PC-9 (cell line): ENCODE data around the gene COPG1. TPM values are rescaled to one million over a fixed set of nuclear protein-coding genes. Genes with fewer than 3 reads are reported as not detected.

Source experiments
- BruUV-seq: library from RNA; stranded (reverse); fragments of 400-500 nt; replicated peaks from 2 replicates; lab custom pipeline; 2021; lab: Mats Ljungman, UMichigan
- CTCF ChIA-PET: fragments of 300-600 bp; sonication (Branson Sonifier 250); formaldehyde crosslinking; loops from one replicate; lab custom pipeline; 2022; ENCODE audit warnings: antibody characterized with exemption; lab: Charles Lee
- POLR2A ChIA-PET: fragments of 300-600 bp; sonication (Branson Sonifier 250); formaldehyde crosslinking; loops from one replicate; lab custom pipeline; 2022; ENCODE audit warnings: antibody characterized with exemption; ENCODE audit not compliant: unreplicated experiment; lab: Charles Lee
- DNase-seq, 2 experiments: peaks; one replicate each; pipeline versions ENCODE4 v3.0.0 to v3.0.0-alpha.2; 2015 to 2022; ENCODE audit warnings: mixed read lengths in 1 of 2
- H2AFZ ChIP-seq: fragments of 200-600 bp; sonication (generic); 2 replicates; pipeline ENCODE4 v1.8.1; 2017; ENCODE audit warnings: antibody characterized with exemption
- H3F3A ChIP-seq: fragments of 200-600 bp; sonication (generic); 2 replicates; pipeline ENCODE4 v1.8.1; 2017; ENCODE audit warnings: antibody characterized with exemption, mild to moderate bottlenecking, low read depth; ENCODE audit not compliant: insufficient read depth
- H3K27ac ChIP-seq: fragments of 200-600 bp; sonication (generic); 2 replicates; pipeline ENCODE4 v1.6.1; 2016; ENCODE audit warnings: mixed run types
- H3K27me3 ChIP-seq: fragments of 200-600 bp; sonication (generic); 2 replicates; pipeline ENCODE4 v1.6.1; 2016; ENCODE audit warnings: low read depth, mixed run types; ENCODE audit not compliant: insufficient read depth
- H3K36me3 ChIP-seq: fragments of 200-600 bp; sonication (generic); 2 replicates; pipeline ENCODE4 v1.6.1; 2016; ENCODE audit warnings: low read depth, mixed run types
- H3K4me1 ChIP-seq: fragments of 200-600 bp; sonication (generic); replicated peaks from 2 replicates; pipeline ENCODE4 v1.6.1; 2016; ENCODE audit warnings: mixed run types; ENCODE audit not compliant: insufficient read depth
- H3K4me2 ChIP-seq: fragments of 200-600 bp; sonication (generic); 2 replicates; pipeline ENCODE4 v1.6.1; 2017; ENCODE audit warnings: mixed run types
- H3K4me3 ChIP-seq: fragments of 200-600 bp; sonication (generic); 2 replicates; pipeline ENCODE4 v1.6.1; 2016; ENCODE audit warnings: mixed run types
- H3K79me2 ChIP-seq: fragments of 200-600 bp; sonication (generic); 2 replicates; pipeline ENCODE4 v1.6.1; 2017; ENCODE audit warnings: low read depth, mixed run types
- H3K9me2 ChIP-seq: fragments of 200-600 bp; sonication (generic); 2 replicates; pipeline ENCODE4 v1.8.1; 2017; ENCODE audit warnings: mild to moderate bottlenecking; ENCODE audit not compliant: insufficient read depth
- H3K9me3 ChIP-seq: fragments of 200-600 bp; sonication (generic); 2 replicates; pipeline ENCODE4 v1.8.1; 2016; ENCODE audit warnings: low read depth; ENCODE audit not compliant: insufficient read depth
- H4K20me1 ChIP-seq: fragments of 200-600 bp; sonication (generic); 2 replicates; pipeline ENCODE4 v1.8.1; 2017; ENCODE audit not compliant: insufficient read depth
- CTCF ChIP-seq: fragments of 200-600 bp; sonication (generic); conservative IDR thresholded peaks from 2 replicates; pipeline ENCODE4 v1.6.1; 2017; ENCODE audit warnings: mixed run types, antibody characterized with exemption, mild to moderate bottlenecking, moderate library complexity
- EZH2 ChIP-seq: fragments of 200-600 bp; sonication (generic); IDR thresholded peaks from 2 replicates; pipeline ENCODE4 v1.8.0; 2017; ENCODE audit warnings: antibody characterized with exemption, low read depth
- intact Hi-C: fragments of 100-400 bp; cut with micrococcal nuclease; formaldehyde crosslinking; loops from one replicate; pipeline ENCODE4 v1.10.0; 2022; ENCODE audit not compliant: unreplicated experiment
- total RNA-seq: library from RNA; stranded (reverse); gene quantifications from 2 replicates; pipeline ENCODE4 v1.2.3, GENCODE V29; 2021

Gene COPG1
- total RNA-seq, 1 experiment from 2014 or later: 212 TPM

GRCh38 chr3:129252748-129253147 lies 3.3 kb downstream of the COPG1 start:
- peaks cover 54% of the 10 kb centered on the region for H3K79me2 ChIP-seq
- H3K27ac ChIP-seq: no peak overlapping the region
- TF ChIP-seq CTCF (no peak), EZH2 (no peak)
- no peak for DNase-seq
- no peak overlapping the region for H2AFZ ChIP-seq
- H4K20me1 ChIP-seq: peaks cover 6% of the 10 kb centered on the region; the same call in 1 of the 2 replicates
- ChIA-PET CTCF (no interaction called here), POLR2A (no interaction called here)
- H3K4me2 ChIP-seq: no peak overlapping the region
- intact Hi-C loops: no loop called here
- peaks cover 10% of the 10 kb centered on the region; the same call in 1 of the 2 replicates for H3K4me1 ChIP-seq
- BruUV-seq: no TSS peak
- no peak overlapping the region for H3K4me3 ChIP-seq
- H3K36me3 ChIP-seq: peaks cover 39% of the 10 kb centered on the region
- no peaks in the 10 kb centered on the region; the same call in 1 of the 2 replicates for H3F3A ChIP-seq
- H3K27me3 ChIP-seq: no peaks in the 10 kb centered on the region
- no peaks in the 10 kb centered on the region for H3K9me2 ChIP-seq
- H3K9me3 ChIP-seq: no peaks in the 10 kb centered on the region

GRCh38 chr3:129254536-129255230 lies 5.3 kb downstream of the COPG1 start:
- H3K27ac ChIP-seq: no peak overlapping the region
- H3K4me2 ChIP-seq: no peak overlapping the region
- peaks cover 36% of the 10 kb centered on the region for H3K79me2 ChIP-seq
- no peak overlapping the region for H3K4me3 ChIP-seq
- peaks cover 48% of the 10 kb centered on the region for H3K36me3 ChIP-seq
- no peak overlapping the region for H2AFZ ChIP-seq
- no peaks in the 10 kb centered on the region for H3K9me2 ChIP-seq
- BruUV-seq: no TSS peak
- POLR2A ChIA-PET: no interaction called here
- H3F3A ChIP-seq: no peaks in the 10 kb centered on the region
- DNase-seq: no peak
- TF ChIP-seq CTCF (no peak), EZH2 (no peak)
- peaks cover 6% of the 10 kb centered on the region; the same call in 1 of the 2 replicates for H4K20me1 ChIP-seq
- no peaks in the 10 kb centered on the region for H3K27me3 ChIP-seq
- CTCF ChIA-PET: no interaction called here
- intact Hi-C loops: no loop called here
- no peaks in the 10 kb centered on the region for H3K9me3 ChIP-seq
- no peaks in the 10 kb centered on the region for H3K4me1 ChIP-seq

DNA sequence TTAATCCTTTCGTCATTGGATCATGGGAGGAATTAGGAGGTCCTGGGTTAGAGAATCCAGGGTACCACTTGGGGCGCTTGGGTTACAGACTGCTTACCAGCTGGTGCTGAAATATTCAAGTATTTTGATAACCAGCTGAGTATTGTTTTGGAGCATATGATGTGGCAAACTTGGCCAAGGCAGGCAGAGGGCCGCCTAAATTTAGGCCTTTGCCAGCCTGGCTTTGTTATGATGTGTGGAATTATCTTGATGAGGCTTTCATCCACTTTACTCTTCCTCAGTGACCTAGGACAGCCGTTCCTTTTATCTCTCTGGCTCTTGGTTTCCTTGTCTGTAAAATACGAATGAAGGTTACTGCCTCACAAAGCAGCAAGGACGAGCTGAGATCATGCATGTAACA lies 6.9 kb downstream of the COPG1 start:
- Histone ChIP-seq H2AFZ (no peak overlapping the region), H3K4me2 (no peak overlapping the region), H3K79me2 (peaks cover 23% of the 10 kb centered on the region), H3K4me1 (no peaks in the 10 kb centered on the region), H3F3A (no peaks in the 10 kb centered on the region), H3K9me2 (no peaks in the 10 kb centered on the region), H3K27ac (no peak overlapping the region), H3K9me3 (no peaks in the 10 kb centered on the region), H4K20me1 (peaks cover 6% of the 10 kb centered on the region; the same call in 1 of the 2 replicates), H3K36me3 (peaks cover 58% of the 10 kb centered on the region), H3K4me3 (no peak overlapping the region), H3K27me3 (no peaks in the 10 kb centered on the region)
- CTCF ChIA-PET: no interaction called here
- no TSS peak for BruUV-seq
- intact Hi-C loops: no loop called here
- POLR2A ChIA-PET: no interaction called here
- no peak for DNase-seq
- TF ChIP-seq CTCF: no peak
- no peak for TF ChIP-seq EZH2
